HG03521 (cell line): ENCODE measurements around the gene ST3GAL5.

ENCODE experiments used
- ATAC-seq: cut with Tn5 transposase; IDR thresholded peaks from one replicate; pipeline ENCODE4 v1.9.1; 2021; ENCODE audit warnings: mild to moderate bottlenecking, moderate library complexity; ENCODE audit not compliant: unreplicated experiment

Gene ST3GAL5

DNA sequence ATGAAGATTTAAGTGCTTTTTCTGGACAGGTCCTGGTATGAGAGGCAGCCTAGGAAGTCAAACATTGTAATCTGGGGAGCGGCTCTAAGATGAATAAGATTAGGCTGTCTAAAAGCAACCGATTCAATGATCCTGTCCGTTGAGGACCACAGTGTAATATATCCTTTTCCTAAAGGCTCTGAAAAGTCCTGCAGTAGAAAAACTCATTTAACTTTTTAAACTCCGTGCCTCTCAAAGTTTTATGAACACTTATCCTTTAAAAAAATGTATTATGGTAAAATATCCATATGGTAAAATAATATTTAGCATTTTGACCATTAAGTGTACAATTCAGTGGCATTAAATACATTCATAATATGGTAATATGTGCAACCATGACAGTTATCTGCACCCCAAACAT lies 95.2 kb downstream of the ST3GAL5 start:
- ATAC-seq, result no peak

- ATAC-seq, result no peak
These were observed 95.9 kb downstream of the ST3GAL5 start for GRCh38 chr2:85792783-85793441.

- ATAC-seq, result no peak
These were observed 96.9 kb downstream of the ST3GAL5 start for GRCh38 chr2:85791704-85792565.

DNA sequence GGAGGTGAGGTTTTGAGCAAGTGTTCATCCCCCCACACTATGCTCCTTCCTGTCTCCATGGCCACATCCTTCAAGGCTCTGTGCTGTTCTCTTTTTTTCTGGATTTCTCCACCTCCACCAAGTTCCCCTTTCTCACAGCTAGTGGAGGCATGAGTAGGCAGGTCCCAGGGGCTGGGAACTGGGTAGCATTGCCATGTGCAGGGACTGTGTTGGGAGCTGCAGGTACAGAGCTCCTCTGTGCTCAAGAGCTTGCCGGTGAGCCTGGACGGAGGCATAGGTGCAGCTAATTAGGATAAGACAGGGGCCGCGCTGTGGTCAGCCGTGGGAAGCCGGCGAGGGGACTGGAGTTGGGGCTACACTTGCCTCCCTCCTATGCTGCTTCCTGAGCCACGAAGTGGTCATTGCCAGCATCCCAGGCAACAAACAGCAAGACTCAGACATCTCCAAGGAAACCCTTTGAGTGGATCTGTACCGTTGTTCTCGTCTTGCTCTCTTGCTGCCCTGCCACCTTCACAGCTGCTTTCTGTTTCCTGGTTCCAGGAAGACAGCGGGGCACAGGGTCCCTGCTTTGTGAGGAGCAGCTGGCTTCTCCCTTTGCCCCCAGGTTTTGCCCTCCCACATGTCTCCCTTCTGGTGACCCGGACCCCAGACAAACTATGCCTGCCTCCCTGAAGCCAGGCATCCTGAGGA lies 98.1 kb downstream of the ST3GAL5 start:
- no peak for ATAC-seq

- ATAC-seq, result no peak
These were observed 98.8 kb downstream of the ST3GAL5 start for GRCh38 chr2:85790032-85790431.

DNA sequence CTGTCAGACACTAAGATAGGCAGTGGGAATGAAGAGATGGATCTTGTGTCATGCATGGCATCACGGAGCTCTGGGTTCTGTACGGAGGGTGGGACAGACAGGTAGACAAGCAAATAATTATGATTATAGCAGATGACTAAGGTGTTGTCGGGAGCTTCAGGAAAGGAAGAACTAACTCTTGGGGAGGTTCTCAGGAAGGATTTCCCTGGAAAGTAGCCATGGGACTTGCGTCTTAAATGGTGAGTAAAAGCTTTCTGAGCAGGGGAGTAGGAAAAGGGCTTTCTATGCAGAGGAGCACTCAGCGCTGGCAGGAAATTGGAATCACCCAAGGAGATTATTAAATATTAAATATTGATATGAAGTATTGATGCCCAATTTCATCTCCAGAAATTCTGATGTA lies 99.5 kb downstream of the ST3GAL5 start:
- no peak for ATAC-seq

DNA sequence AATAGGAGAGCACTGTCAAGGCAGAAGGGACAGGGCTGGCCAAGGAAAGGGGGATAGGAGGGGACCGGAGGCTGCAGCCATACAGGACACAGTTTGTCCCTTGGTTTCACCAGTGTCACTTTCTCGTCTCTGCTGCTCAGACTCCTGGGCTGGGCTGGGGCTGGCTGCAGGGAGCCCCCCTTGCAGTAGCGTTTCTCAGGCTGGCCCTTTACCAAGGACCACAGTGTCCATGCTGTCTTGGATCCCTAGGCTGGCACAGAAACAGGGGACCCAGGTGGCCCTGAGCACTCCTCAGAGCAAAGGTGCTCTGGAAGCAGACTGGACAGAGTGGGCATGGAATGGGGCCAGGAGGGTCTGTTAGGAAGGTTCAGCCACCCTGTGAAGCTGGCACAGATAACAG lies 100.2 kb downstream of the ST3GAL5 start:
- no peak for ATAC-seq

DNA sequence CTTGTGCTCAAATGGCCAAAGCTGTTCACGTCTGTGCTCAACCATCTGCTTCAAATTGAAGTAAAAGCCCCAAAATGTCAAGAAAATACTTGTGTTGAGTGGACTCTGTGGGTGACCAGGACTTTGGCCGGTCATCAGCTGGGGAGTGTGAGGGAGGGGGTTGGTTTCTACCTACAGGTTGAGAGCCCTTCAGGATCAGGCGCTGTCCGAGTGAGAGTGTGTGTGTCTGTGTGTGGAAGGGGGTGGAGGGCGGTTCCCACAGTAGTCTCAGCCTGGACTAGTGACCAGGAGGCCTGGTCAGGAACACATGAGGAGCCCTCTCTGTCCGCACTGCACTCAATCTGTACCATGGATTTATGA lies 100.8 kb downstream of the ST3GAL5 start:
- no peak for ATAC-seq

DNA sequence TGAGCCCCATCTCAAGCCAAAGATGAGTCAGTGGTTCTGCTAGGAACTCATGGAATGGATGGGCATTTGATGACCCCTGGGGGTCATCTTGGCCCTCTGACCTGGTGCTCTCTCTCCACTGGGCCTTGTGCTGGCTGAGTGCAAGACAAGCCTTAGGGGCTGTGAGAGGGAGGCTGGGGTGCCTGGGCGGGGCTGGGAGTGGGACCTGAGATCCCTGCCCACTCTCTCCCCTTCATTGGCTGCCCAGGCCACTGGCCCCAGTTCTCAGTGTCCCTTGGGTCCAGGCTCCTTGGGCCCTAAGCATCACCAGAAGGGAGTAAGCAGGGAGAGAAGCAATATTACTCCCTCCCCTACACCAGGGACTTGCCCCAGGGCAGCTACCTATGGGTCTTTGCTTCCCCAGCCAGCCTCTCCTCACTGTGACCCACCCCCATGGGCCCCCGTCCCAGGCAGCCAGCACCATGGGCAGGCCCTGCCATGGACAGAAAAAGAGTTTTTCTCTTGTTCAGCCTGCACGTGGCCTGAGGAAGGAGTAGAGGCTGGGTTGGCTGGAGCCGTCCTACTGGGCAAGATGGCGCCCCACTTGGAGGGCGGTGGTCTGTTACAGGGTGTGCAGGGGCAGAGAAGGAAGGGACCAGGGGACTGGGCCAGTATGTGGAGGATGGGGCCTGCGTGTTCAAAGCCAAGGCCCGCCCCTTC lies 101.4 kb downstream of the ST3GAL5 start:
- ATAC-seq, result no peak
